CD8-positive, alpha-beta memory T cell (primary cell): ENCODE results near the gene CIT. TPM values are rescaled to one million over a fixed set of nuclear protein-coding genes. Genes with fewer than 3 reads are reported as not detected.
A peak's percentile ranks its signal among the peaks of the same experiment; 100 is the strongest.

Experiments
- CTCF ChIA-PET: fragments of 350-600 bp; sonication (Branson Sonifier 250); formaldehyde crosslinking; loops from one replicate; lab custom pipeline; 2021; ENCODE audit warnings: antibody characterized with exemption; lab: Charles Lee
- POLR2A ChIA-PET: fragments of 350-600 bp; sonication (Branson Sonifier 250); formaldehyde crosslinking; loops from one replicate; lab custom pipeline; 2021; ENCODE audit warnings: antibody characterized with exemption; lab: Charles Lee
- DNase-seq, 5 donors: peaks; one replicate each; pipeline versions ENCODE4 v3.0.0 to v3.0.0-alpha.2; 2020 to 2022; ENCODE audit warnings: mixed read lengths in 1 of 5
- H3K27ac ChIP-seq: one replicate; pipeline ENCODE4 v1.7.0; 2013; ENCODE audit warnings: low read depth, mild to moderate bottlenecking, low read length, moderate library complexity
- H3K27me3 ChIP-seq: 2 replicates; pipeline ENCODE4 v1.7.0; 2013; ENCODE audit warnings: low read length, mild to moderate bottlenecking; ENCODE audit not compliant: insufficient read depth, poor library complexity, severe bottlenecking
- H3K36me3 ChIP-seq: 2 replicates; pipeline ENCODE4 v1.7.0; 2013; ENCODE audit warnings: mild to moderate bottlenecking, low read length, moderate library complexity; ENCODE audit not compliant: insufficient read depth
- H3K4me1 ChIP-seq: 2 replicates; pipeline ENCODE4 v1.7.0; 2013; ENCODE audit warnings: mild to moderate bottlenecking, low read length, moderate library complexity; ENCODE audit not compliant: insufficient read depth
- H3K4me3 ChIP-seq: 2 replicates; pipeline ENCODE4 v1.7.0; 2013; ENCODE audit warnings: mild to moderate bottlenecking, low read length
- H3K9me3 ChIP-seq: 2 replicates; pipeline ENCODE4 v1.7.0; 2013; ENCODE audit warnings: mild to moderate bottlenecking, low read length
- H3K27ac Mint-ChIP-seq, 8 donors: one replicate each; pipeline ENCODE4 v1.8.0; 2020 to 2021; ENCODE audit warnings: mixed read lengths in 8 of 8, mild to moderate bottlenecking in 6 of 8, inconsistent platforms in 3 of 8, moderate library complexity in 3 of 8
- H3K27me3 Mint-ChIP-seq, 2 donors: one replicate each; pipeline ENCODE4 v1.8.0; 2020 to 2021; ENCODE audit warnings: mixed read lengths in 2 of 2, mild to moderate bottlenecking in 1 of 2, moderate library complexity in 1 of 2
- H3K36me3 Mint-ChIP-seq, 3 donors: one replicate each; pipeline ENCODE4 v1.8.0; 2020 to 2021; ENCODE audit warnings: mixed read lengths in 3 of 3, inconsistent platforms in 1 of 3, mild to moderate bottlenecking in 1 of 3
- H3K4me1 Mint-ChIP-seq, 3 donors: one replicate each; pipeline ENCODE4 v1.8.0; 2020 to 2021; ENCODE audit warnings: mixed read lengths in 3 of 3, inconsistent platforms in 1 of 3, mild to moderate bottlenecking in 1 of 3
- H3K4me3 Mint-ChIP-seq, 7 donors: one replicate each; pipeline ENCODE4 v1.8.0; 2020 to 2021; ENCODE audit warnings: mixed read lengths in 7 of 7, mild to moderate bottlenecking in 6 of 7, moderate library complexity in 4 of 7, inconsistent platforms in 2 of 7
- H3K9me3 Mint-ChIP-seq, 5 donors: one replicate each; pipeline ENCODE4 v1.8.0; 2020 to 2022; ENCODE audit warnings: mixed read lengths in 5 of 5, mild to moderate bottlenecking in 3 of 5, moderate library complexity in 2 of 5, inconsistent platforms in 1 of 5
- polyA plus RNA-seq: library from polyadenylated mRNA; unstranded; fragments of 300-500 nt; fragmentation: Illumina TruSeq; gene quantifications from one replicate; pipeline ENCODE4 v1.2.3, GENCODE V29; 2021
- total RNA-seq, 2 experiments: library from RNA; stranded (reverse); gene quantifications; one replicate each; pipeline ENCODE4 v1.2.3, GENCODE V29; 2021

Gene CIT
- total and polyA plus RNA-seq, 3 experiments from 2014 or later, result 0.61 to 19.3 (median 17.6) TPM

DNA sequence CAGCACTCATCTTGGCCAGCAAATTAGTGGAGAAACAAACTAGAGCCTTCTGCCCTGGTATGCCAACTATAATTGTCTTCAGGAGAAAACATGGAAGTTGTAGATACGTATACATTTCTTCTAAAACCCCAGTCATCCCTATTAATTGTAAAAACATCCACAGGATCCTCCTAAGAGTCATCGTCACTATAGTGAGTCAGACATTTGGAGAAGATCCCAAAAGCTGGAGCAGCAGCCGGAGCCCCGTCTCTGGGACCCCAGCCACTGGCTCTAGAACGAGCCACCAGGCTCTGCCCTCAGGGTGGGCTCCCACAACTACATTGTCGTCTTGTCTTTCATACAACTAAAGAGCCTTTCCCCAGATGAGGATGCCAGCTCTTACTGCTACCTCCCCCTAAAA is 193.7 kb downstream of the CIT start:
- Mint-ChIP-seq H3K27ac (peak overlapping the region in 1 of 8 donors; percentile 42), H3K4me1 (peaks cover 6 to 11% (median 7%) of the 10 kb centered on the region in 3 donors), H3K9me3 (no peaks in the 10 kb centered on the region), H3K27me3 (no peaks in the 10 kb centered on the region), H3K4me3 (no peak overlapping the region), H3K36me3 (peaks cover 0 to 39% (median 7%) of the 10 kb centered on the region in 3 donors)
- POLR2A ChIA-PET, result no interaction called here
- H3K9me3 ChIP-seq, result no peaks in the 10 kb centered on the region
- no peak overlapping the region for H3K27ac ChIP-seq
- no peak overlapping the region for H3K4me3 ChIP-seq
- no peak for DNase-seq
- no peaks in the 10 kb centered on the region for H3K4me1 ChIP-seq
- H3K27me3 ChIP-seq, result no peaks in the 10 kb centered on the region
- peaks cover 17% of the 10 kb centered on the region for H3K36me3 ChIP-seq
- CTCF ChIA-PET, result no interaction called here

DNA sequence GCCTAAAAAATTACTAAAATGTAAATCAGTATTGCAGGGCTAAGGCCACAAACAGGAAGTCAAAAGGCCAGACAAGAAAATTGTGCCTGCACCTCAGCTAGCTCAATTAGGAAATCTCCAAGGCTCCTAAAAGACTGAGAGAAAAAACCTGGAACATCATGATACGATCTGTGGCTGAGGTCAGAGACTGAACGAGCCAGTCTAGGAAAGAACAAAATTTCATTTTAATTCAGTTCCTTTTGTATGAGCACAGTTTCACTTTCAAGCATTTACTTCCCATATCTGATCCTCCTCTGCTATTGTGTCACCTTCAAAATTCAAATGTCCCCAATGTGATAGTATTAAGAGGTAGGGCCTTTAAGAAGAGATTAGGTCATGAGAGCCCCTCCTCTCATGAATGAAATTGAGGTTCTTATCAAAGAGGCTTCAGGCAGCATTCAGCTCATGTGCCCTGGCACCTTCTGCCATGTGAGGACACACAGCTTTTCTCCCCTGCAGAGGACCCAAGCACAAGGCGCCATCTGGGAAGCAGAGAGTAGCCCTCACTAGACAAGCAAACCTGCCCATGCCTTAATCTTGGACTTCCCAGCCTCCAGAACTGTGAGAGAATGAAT is 194.4 kb downstream of the CIT start:
- Histone ChIP-seq H3K36me3 (peaks cover 23% of the 10 kb centered on the region), H3K27ac (no peak overlapping the region), H3K27me3 (no peaks in the 10 kb centered on the region), H3K9me3 (no peaks in the 10 kb centered on the region), H3K4me3 (no peak overlapping the region), H3K4me1 (no peaks in the 10 kb centered on the region)
- Mint-ChIP-seq H3K4me3 (no peak overlapping the region), H3K36me3 (peaks cover 0 to 46% (median 7%) of the 10 kb centered on the region in 3 donors), H3K4me1 (peaks cover 6 to 11% (median 7%) of the 10 kb centered on the region in 3 donors), H3K9me3 (no peaks in the 10 kb centered on the region), H3K27me3 (no peaks in the 10 kb centered on the region), H3K27ac (peak overlapping the region; percentile 38 to 91 (median 64))
- no peak for DNase-seq
- CTCF ChIA-PET, result interaction anchor here (1.0 kb wide), 1 partner anchor 15 kb away, joined by 4 read pairs; the partner anchor contains the start of gene PRKAB1
- POLR2A ChIA-PET, result no interaction called here

DNA sequence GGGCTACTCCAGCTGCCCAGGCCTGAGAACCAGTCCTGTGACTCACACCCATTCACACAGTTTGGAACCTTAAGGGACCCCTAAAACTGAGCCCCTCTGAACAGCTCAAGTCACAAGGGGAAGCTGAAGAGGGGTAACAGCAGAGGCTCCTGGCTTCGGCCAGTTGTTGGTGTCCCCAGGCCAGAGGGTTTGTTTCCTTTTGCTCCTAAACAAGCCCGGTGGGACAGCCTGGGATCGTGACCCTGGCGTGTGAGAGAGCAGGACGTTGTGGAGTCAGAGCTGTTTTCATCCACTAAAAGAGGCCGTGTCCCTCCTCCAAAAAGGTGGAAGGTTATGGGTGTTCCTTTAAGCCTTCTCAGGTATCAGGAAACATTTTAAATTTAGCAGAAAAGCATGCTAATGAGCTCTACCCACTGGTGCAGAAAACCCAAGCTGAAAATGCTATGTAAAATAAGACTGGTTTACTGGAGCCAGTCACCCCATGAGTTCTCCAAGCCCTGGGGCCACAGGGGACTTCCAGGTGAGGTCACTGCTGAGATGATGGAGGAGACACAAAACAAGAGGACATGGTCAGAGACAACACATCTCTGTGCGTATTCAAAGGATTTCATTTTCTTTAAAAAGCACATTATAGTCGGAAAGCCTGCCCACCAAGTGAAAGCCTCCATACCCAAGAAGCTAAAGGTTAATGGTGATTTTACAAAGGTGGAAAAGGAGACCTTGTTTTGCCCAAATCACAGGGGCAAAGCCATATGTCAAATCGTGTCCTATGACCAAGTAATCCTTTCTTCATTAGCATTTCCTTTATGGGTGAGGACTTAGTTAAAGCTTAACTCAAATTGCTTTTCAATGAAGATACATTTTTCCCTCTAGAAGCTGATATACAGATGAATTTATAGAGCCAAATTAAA is 195.1 kb downstream of the CIT start:
- Histone ChIP-seq H3K4me1 (no peaks in the 10 kb centered on the region), H3K27ac (no peak overlapping the region), H3K9me3 (no peaks in the 10 kb centered on the region), H3K27me3 (no peaks in the 10 kb centered on the region), H3K4me3 (no peak overlapping the region), H3K36me3 (peaks cover 28% of the 10 kb centered on the region)
- Mint-ChIP-seq H3K27ac (peak overlapping the region; percentile 42 to 91 (median 74)), H3K4me1 (peaks cover 6 to 11% (median 7%) of the 10 kb centered on the region in 3 donors), H3K27me3 (no peaks in the 10 kb centered on the region), H3K4me3 (no peak overlapping the region), H3K36me3 (peaks cover 0 to 53% (median 9%) of the 10 kb centered on the region in 3 donors), H3K9me3 (no peaks in the 10 kb centered on the region)
- ChIA-PET POLR2A (no interaction called here), CTCF (interaction anchor here (1.0 kb wide), 1 partner anchor 15 kb away, joined by 4 read pairs; the partner anchor contains the start of gene PRKAB1)
- DNase-seq, result no peak

GRCh38 chr12:119681111-119681510 is 196.0 kb downstream of the CIT start:
- no peaks in the 10 kb centered on the region for H3K9me3 Mint-ChIP-seq
- peak overlapping the region in 3 of 8 donors; percentile 17 to 91 (median 51) for H3K27ac Mint-ChIP-seq
- H3K36me3 ChIP-seq, result peaks cover 36% of the 10 kb centered on the region

DNA sequence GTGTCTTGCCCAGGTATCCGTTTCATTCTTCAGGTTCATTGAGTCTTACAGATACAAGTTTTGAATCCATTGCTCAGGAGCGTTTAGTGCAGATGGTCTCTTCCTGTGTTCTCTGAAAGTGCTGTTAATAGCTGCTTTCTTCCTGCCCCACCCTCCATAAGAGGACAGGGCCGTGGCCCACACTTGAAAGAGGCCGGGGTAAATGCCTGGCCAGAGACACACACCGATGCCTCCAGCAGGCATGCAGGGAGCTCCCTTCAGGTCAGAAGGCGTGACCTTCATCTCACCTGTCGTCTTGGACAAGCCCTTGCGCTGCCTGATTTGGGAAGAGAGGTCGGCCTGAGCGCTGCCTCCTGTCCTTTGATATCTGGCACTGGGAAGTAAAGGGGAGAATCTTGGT is 197.6 kb downstream of the CIT start:
- Mint-ChIP-seq H3K9me3 (no peaks in the 10 kb centered on the region), H3K4me3 (no peak overlapping the region), H3K27me3 (no peaks in the 10 kb centered on the region), H3K36me3 (peaks cover 5 to 78% (median 14%) of the 10 kb centered on the region in 3 donors), H3K4me1 (peaks cover 6 to 11% (median 7%) of the 10 kb centered on the region in 3 donors), H3K27ac (peak overlapping the region in 2 of 8 donors; percentile 54 to 68)
- H3K4me3 ChIP-seq, result no peak overlapping the region
- no peak for DNase-seq
- ChIA-PET CTCF (interaction anchor here (0.7 to 1.8 kb wide), 2 partner anchors 12 kb away, joined by 3 to 8 read pairs; partner anchors contain the start of gene PRKAB1), POLR2A (no interaction called here)
- no peak overlapping the region for H3K27ac ChIP-seq
- H3K4me1 ChIP-seq, result no peaks in the 10 kb centered on the region
- H3K9me3 ChIP-seq, result no peaks in the 10 kb centered on the region
- H3K36me3 ChIP-seq, result peaks cover 50% of the 10 kb centered on the region
- H3K27me3 ChIP-seq, result no peaks in the 10 kb centered on the region

More at GRCh38 chr12:119681111-119681510, 196.0 kb downstream of the CIT start:
- H3K4me1 Mint-ChIP-seq, result peaks cover 6 to 11% (median 7%) of the 10 kb centered on the region in 3 donors
- H3K4me1 ChIP-seq, result no peaks in the 10 kb centered on the region
- ChIA-PET POLR2A (interaction anchor here (1.0 kb wide), 1 partner anchor 14 kb away, joined by 3 read pairs; no protein-coding TSS in a partner anchor), CTCF (interaction anchor here (1.8 kb wide), 1 partner anchor 13 kb away, joined by 8 read pairs; the partner anchor contains the start of gene PRKAB1)
- no peak overlapping the region for H3K27ac ChIP-seq
- H3K9me3 ChIP-seq, result no peaks in the 10 kb centered on the region
- H3K36me3 Mint-ChIP-seq, result peaks cover 5 to 62% (median 12%) of the 10 kb centered on the region in 3 donors
- H3K27me3 ChIP-seq, result no peaks in the 10 kb centered on the region
- DNase-seq, result no peak
- no peaks in the 10 kb centered on the region for H3K27me3 Mint-ChIP-seq
- H3K4me3 ChIP-seq, result no peak overlapping the region
- H3K4me3 Mint-ChIP-seq, result no peak overlapping the region

GRCh38 chr12:119679081-119679480 is 198.0 kb downstream of the CIT start:
- ChIA-PET CTCF (interaction anchor here (0.7 kb wide), 1 partner anchor 12 kb away, joined by 3 read pairs; the partner anchor contains the start of gene PRKAB1), POLR2A (no interaction called here)
- DNase-seq, result no peak
- no peaks in the 10 kb centered on the region for H3K4me1 ChIP-seq
- Mint-ChIP-seq H3K27me3 (no peaks in the 10 kb centered on the region), H3K4me1 (peaks cover 8 to 12% (median 8%) of the 10 kb centered on the region in 3 donors), H3K4me3 (no peak overlapping the region), H3K27ac (peak overlapping the region in 1 of 8 donors; percentile 68), H3K9me3 (no peaks in the 10 kb centered on the region), H3K36me3 (peaks cover 5 to 82% (median 17%) of the 10 kb centered on the region in 3 donors)
- H3K27ac ChIP-seq, result no peak overlapping the region
- H3K9me3 ChIP-seq, result no peaks in the 10 kb centered on the region
- H3K36me3 ChIP-seq, result peaks cover 52% of the 10 kb centered on the region
- no peak overlapping the region for H3K4me3 ChIP-seq
- H3K27me3 ChIP-seq, result no peaks in the 10 kb centered on the region

DNA sequence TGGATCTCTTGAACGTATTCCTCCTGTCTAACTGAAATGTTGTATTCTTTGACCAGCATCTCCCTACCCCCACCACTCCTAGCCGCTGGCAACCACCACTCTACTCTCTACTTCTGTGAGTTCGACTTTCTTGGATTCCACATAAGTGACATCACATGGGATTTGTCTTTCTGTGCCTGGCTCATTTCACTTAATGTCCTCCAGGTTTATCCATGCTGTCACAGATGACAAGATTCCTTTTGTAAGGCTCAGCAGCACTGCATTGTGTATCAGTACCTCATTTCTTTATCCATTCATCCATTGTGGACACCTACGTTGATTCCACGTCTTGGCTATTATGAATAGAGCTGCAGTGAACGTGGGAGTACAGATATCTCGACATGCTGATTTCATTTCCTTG is 198.7 kb downstream of the CIT start:
- no peak for DNase-seq
- ChIA-PET CTCF (no interaction called here), POLR2A (no interaction called here)
- no peaks in the 10 kb centered on the region for H3K9me3 Mint-ChIP-seq
- H3K36me3 Mint-ChIP-seq, result peaks cover 5 to 88% (median 17%) of the 10 kb centered on the region in 3 donors
- H3K4me3 Mint-ChIP-seq, result no peak overlapping the region
- Histone ChIP-seq H3K4me3 (no peak overlapping the region), H3K36me3 (peaks cover 56% of the 10 kb centered on the region), H3K9me3 (no peaks in the 10 kb centered on the region), H3K27ac (no peak overlapping the region), H3K4me1 (no peaks in the 10 kb centered on the region), H3K27me3 (no peaks in the 10 kb centered on the region)
- peaks cover 13 to 18% (median 14%) of the 10 kb centered on the region in 3 donors for H3K4me1 Mint-ChIP-seq
- no peaks in the 10 kb centered on the region for H3K27me3 Mint-ChIP-seq
- H3K27ac Mint-ChIP-seq, result peak overlapping the region in 1 of 8 donors; percentile 74
